GM19455 (cell line): ENCODE data around the gene ELMO1.

Experiments used
- ATAC-seq: cut with Tn5 transposase; IDR thresholded peaks from one replicate; pipeline ENCODE4 v1.9.1; 2021; ENCODE audit not compliant: unreplicated experiment

The ELMO1 gene

GRCh38 chr7:36942025-36942424, 506.6 kb downstream of the ELMO1 start:
- no peak for ATAC-seq

GRCh38 chr7:36941359-36941758, 507.3 kb downstream of the ELMO1 start:
- ATAC-seq: no peak

- no peak for ATAC-seq
Measured at GRCh38 chr7:36939816-36940215, 508.8 kb downstream of the ELMO1 start.

DNA sequence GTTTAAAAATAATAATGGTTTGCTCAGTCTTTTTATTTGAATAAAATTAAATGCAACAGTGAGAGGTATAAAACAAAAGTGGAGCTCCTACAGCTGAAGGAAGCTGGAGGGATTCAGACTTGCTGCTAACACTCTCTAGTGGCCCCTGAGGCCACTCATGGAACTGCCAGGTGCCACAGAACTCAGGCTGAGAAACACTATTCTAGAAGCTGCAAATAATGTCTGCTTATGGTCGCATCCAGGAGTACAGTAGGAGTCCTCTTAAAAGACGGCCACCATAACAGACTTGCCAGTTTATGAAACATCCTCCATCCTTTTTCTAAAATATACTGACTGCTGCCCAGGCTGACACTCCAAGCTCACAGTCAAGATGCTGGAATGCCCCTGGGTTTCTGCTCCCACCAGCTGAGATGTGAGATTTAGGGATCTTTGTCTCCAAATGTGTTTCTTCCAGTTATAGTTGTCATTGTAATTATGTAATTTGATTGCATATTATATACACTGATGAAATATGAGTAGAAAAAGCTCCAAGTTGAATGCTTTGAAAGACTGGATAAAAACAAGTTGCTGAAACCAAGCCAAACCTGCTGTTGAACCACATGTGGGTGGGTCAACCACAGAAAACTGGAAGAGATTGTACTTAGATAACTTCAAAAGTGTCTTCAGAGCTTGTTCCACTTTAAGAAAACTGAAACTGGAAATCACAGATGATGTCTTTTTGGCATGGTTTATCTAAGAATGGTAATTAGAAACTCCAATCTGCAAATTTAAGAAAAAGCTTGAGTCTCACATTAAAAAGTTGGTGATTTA, 510.7 kb downstream of the ELMO1 start:
- no peak for ATAC-seq

- ATAC-seq: no peak
Measured at GRCh38 chr7:36931892-36932291, 516.8 kb downstream of the ELMO1 start.

DNA sequence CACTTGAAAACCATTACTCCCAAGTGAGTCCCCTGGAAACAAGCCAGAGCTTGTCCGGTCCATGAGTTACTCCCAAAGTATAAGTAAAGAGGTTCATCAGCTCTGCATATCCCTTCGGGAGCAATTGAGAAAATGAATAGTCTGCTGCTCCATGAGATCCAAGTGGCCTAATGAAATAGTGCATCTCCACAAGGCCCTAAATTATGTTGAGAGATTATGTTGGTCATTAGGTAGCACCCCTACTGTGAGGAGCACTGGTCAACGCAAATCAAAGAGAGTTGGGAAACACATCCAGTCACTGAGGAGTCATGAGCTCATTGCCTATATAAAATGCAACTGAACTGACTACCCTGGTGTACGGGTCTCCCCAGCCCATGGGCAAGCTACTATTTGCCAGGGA, 518.9 kb downstream of the ELMO1 start:
- no peak for ATAC-seq

- ATAC-seq: no peak
Measured at GRCh38 chr7:36928718-36929117, 519.9 kb downstream of the ELMO1 start.

- ATAC-seq: no peak
Measured at GRCh38 chr7:36928311-36928710, 520.4 kb downstream of the ELMO1 start.

- no peak for ATAC-seq
Measured at GRCh38 chr7:36925691-36926090, 523.0 kb downstream of the ELMO1 start.

DNA sequence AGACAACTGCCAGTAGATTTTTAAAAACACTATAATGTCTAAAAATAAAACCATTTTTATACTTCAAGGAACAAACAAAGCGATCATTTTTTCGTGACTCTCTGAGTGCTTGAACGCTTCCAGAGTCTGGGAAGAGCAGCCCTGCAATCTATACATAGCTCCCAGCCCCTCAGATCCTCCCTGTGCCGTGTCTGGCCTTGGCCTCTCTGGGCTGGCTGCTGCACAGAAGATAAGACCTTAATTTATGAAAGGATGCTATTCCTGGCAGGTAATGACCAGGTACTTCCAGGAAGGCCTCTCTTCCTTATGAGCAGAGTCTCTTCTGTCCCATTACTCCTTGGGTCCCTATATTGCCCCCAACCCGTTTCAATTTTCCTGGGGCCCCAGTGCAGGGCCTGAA, 523.5 kb downstream of the ELMO1 start:
- no peak for ATAC-seq

GRCh38 chr7:36923943-36924436, 524.7 kb downstream of the ELMO1 start:
- ATAC-seq: no peak

- ATAC-seq: no peak
Measured at GRCh38 chr7:36923185-36923584, 525.5 kb downstream of the ELMO1 start.

GRCh38 chr7:36920433-36920832, 528.2 kb downstream of the ELMO1 start:
- no peak for ATAC-seq

DNA sequence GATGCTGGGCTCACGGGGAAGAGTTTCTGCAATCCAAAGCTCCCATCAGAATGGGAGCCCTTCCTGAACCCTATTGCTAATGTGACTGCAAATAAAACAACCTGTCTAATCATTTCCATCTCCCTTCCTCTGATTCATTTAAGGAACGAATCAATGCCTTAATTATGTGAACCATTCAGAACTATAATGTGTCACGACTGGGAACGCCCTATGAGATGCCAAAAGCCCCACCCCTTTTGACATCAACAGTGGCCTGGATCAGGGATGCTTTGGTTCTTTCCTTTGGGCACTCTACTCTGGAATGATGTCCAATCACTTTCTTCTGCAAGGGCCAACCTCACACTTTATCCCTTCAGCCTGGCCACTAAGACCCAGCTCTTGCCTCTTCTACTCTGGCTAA, 528.9 kb downstream of the ELMO1 start:
- no peak for ATAC-seq

DNA sequence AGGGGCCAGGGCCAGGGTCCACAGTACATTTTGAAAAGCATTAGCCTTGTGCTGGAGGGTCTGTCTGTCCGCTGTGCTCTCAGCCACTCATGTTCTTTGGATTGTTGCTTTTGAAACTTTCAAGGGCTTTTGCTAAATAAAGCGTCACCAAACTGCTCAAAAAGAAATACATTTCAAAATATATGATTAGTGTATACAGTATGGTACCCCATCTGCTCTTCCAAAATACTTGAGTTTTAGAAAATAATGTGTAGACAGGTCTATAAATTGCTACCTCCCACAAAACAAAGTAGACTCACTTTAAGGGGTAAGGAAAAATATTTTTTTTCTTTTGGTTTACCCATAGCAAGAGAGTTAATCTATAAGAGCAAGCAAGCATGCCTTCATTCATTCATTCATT, 530.1 kb downstream of the ELMO1 start:
- ATAC-seq: no peak

- no peak for ATAC-seq
Measured at GRCh38 chr7:36916619-36917018, 532.0 kb downstream of the ELMO1 start.

DNA sequence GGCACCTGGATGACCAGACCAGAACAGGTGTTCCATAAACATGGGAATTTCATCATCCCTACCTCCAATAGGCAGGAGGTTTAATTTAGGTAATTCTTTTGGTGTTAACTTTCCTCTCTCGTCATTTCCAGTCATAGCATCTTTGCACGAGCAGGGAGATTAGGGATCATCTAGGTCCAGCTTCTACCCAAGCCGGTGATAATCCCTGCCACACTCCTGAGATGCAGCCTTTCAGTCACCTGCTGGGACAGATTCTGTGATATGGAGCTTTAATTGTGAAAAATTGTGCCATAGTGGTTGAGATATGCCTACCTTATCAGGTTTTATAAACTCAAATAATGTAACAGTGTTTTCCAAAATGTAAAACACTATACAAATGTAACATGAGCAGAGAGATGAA, 532.5 kb downstream of the ELMO1 start:
- ATAC-seq: no peak

GRCh38 chr7:36911788-36912187, 536.9 kb downstream of the ELMO1 start:
- ATAC-seq: no peak

DNA sequence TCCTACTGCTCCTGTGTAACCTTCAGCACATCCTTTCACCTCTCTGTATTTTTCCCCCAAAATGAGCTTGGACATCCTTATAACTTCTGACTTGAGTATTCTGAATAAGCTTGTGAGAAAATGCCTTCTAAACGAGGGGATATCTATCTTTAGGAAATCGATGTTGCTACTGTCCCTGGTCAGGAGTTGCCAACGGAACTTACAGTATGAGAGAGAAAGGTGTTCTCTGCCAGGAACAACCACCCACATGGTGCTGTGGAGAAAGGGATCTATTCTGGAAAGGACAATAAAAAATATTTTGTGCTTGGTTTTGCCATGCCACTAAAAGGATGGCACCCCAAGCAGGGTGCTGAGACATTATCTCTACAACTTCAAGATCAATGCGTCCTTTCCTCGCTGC, 537.8 kb downstream of the ELMO1 start:
- no peak for ATAC-seq

- no peak for ATAC-seq
Measured at GRCh38 chr7:36910401-36910800, 538.3 kb downstream of the ELMO1 start.

DNA sequence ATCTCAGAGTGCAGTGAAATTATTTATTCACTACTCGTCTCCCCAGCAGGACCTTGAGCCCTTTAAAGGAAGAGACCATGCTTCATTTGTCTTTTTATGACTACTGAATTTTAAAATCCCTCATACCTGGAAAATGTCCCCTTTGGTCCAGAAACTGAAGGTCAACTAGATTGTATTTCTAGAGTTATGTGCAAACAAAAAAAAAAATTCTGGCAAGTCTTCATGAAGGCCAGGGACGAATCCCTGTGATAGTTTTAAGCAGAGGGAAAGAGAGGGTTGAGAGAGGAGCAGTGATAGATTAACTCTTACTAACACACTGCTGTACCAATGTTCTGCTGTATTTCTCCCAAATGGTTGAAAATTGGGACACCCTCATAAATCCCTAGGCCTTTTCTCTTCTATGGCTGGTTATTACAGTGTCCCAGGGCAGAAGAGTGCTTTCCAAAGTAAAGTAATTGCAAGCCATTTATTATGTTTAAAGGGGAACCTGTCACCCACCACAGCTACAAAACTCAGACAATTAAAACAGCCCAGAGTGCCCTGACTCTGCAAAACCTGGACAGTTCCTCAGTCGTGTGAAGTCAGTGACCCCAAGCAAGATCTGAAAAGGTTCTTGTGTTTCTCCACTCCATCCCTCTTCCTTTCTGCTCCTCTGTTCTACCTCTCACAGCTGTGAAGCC, 541.6 kb downstream of the ELMO1 start:
- no peak for ATAC-seq

DNA sequence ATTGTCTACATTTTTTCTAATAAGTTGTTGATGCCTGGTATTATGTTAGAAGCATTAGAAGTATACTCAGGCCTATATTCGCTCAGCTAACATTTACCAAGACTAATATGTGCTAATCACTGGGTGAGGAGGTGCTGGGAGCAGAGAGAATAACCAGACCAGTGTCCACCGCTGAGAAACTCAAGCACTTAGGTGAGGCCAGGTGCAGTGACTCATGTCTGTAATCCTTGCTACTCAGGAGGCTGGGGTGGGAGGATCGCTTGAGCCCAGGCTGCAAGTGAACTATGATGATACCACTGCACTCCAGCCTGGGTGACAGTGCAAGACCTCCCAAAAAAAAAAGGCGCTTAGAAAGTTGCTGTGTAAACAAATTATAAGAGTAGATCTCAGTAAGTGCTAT, 542.2 kb downstream of the ELMO1 start:
- ATAC-seq: no peak
